ENCODE data around the gene TRIM17. TPM values are rescaled to one million over a fixed set of nuclear protein-coding genes. Genes with fewer than 3 reads are reported as not detected.

The TRIM17 gene
- total and polyA plus RNA-seq, 9 donors: 0.72 to 10.0 (median 3.0) TPM

GRCh38 chr1:228453022-228453560, 36.4 kb upstream of the TRIM17 start:
- WGBS, 3 donors: 71 to 81% (median 75%) methylated on average over 10 of the region's 10 CpGs
- H3K4me3 ChIP-seq: no peak overlapping the region
- no peak overlapping the region for H3K27ac ChIP-seq
- no peak for DNase-seq
- intact Hi-C loops (cut with DNase I): loop anchor here in 2 of 4 donors (10.0 kb wide), 2 partner anchors 78 to 238 kb away; no protein-coding TSS in a partner anchor
- no peaks in the 10 kb centered on the region for H3K36me3 ChIP-seq
- TF ChIP-seq CTCF (IDR thresholded peaks at IDR 0.05) (no peak), POLR2A (IDR thresholded peaks at IDR 0.05) (no peak), EP300 (IDR thresholded peaks at IDR 0.05) (no peak)
- H3K9me3 ChIP-seq: no peaks in the 10 kb centered on the region
- H3K4me1 ChIP-seq (ENCODE audit: insufficient read depth): peaks cover 3% of the 10 kb centered on the region
- H3K27me3 ChIP-seq: no peaks in the 10 kb centered on the region

- Histone ChIP-seq H3K4me1 (ENCODE audit: insufficient read depth) (peaks cover 3% of the 10 kb centered on the region), H3K27ac (no peak overlapping the region), H3K36me3 (no peaks in the 10 kb centered on the region), H3K4me3 (no peak overlapping the region), H3K9me3 (no peaks in the 10 kb centered on the region), H3K27me3 (no peaks in the 10 kb centered on the region)
- peak in 2 of 5 donors; percentile 31 to 44 for DNase-seq
- intact Hi-C loops (cut with DNase I): loop anchor here in 2 of 4 donors (10.0 kb wide), 2 partner anchors 78 to 238 kb away; no protein-coding TSS in a partner anchor
- WGBS, 3 donors: 84 to 89% (median 86%) methylated on average over 10 of the region's 10 CpGs
- TF ChIP-seq EP300 (IDR thresholded peaks at IDR 0.05) (no peak), POLR2A (IDR thresholded peaks at IDR 0.05) (no peak), CTCF (IDR thresholded peaks at IDR 0.05) (no peak)
Measured at GRCh38 chr1:228452194-228453021, 35.7 kb upstream of the TRIM17 start.

- Histone ChIP-seq H3K4me3 (no peak overlapping the region), H3K4me1 (ENCODE audit: insufficient read depth) (peaks cover 6% of the 10 kb centered on the region), H3K27ac (no peak overlapping the region), H3K27me3 (no peaks in the 10 kb centered on the region), H3K36me3 (no peaks in the 10 kb centered on the region), H3K9me3 (no peaks in the 10 kb centered on the region)
- DNase-seq: no peak
- intact Hi-C loops (cut with DNase I): loop anchor here in 2 of 4 donors (10.0 kb wide), 2 partner anchors 75 to 235 kb away; no protein-coding TSS in a partner anchor
- TF ChIP-seq EP300 (IDR thresholded peaks at IDR 0.05) (no peak), POLR2A (IDR thresholded peaks at IDR 0.05) (no peak), CTCF (IDR thresholded peaks at IDR 0.05) (no peak)
- WGBS, 3 donors: 79 to 85% (median 84%) methylated on average over 11 of the region's 11 CpGs
Measured at GRCh38 chr1:228450200-228450599, 33.5 kb upstream of the TRIM17 start.

GRCh38 chr1:228448372-228448771, 31.7 kb upstream of the TRIM17 start:
- WGBS, 3 donors: 83 to 92% (median 89%) methylated on average over 6 of the region's 6 CpGs
- TF ChIP-seq POLR2A (IDR thresholded peaks at IDR 0.05) (no peak), EP300 (IDR thresholded peaks at IDR 0.05) (no peak), CTCF (IDR thresholded peaks at IDR 0.05) (no peak)
- no peaks in the 10 kb centered on the region for H3K36me3 ChIP-seq
- no peak for DNase-seq
- no peak overlapping the region for H3K4me3 ChIP-seq
- no peaks in the 10 kb centered on the region for H3K27me3 ChIP-seq
- intact Hi-C loops (cut with DNase I): no loop called here
- peaks cover 6% of the 10 kb centered on the region for H3K4me1 ChIP-seq (ENCODE audit: insufficient read depth)
- H3K27ac ChIP-seq: no peak overlapping the region
- no peaks in the 10 kb centered on the region for H3K9me3 ChIP-seq
